LHCN-M2 (cell line): ENCODE measurements around the gene LMAN2. TPM values are rescaled to one million over a fixed set of nuclear protein-coding genes. Genes with fewer than 3 reads are reported as not detected.

Experiments used
- DNase-seq: peaks from one replicate; pipeline ENCODE4 v3.0.0-alpha.2; 2012; ENCODE audit warnings: low read depth
- total RNA-seq: library from RNA; depleted of rRNA; stranded (reverse); fragments of >200 nt; gene quantifications from 2 replicates; pipeline ENCODE4 v1.2.3, GENCODE V29; 2014

The LMAN2 gene
- total RNA-seq, 1 experiment from 2014 or later = 258 TPM

DNA sequence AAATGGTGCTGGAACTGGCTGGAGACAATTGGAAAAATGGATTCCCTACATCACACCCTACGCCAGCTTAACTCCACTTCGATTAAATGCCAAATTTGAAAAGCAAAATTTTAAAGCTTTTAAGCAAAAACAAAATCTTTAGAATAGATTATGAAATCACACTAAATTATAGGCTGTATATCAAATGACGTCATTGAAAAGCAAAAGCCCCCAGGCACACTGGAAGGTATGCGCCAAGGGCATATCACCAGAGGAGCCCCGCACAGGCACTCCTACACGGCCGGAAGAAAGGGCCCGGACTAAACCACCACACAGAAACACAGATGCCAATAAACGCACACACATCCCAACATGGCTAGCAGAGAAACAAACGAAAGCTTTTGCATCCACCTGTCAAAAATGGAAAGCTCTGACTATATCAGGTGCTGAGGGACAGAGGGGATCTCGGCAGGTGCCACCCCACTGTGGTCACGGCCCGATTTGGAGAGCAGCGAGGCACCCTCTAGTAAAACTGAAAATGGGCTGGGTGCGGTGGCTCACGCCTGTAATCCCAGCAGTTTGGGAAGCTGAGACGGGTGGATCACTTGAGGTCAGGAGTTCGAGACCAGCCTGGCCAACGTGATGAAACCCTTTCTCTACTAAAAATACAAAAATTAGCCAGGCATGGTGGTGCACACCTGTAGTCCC, 22.8 kb downstream of the LMAN2 start:
- no peak for DNase-seq

- peak; percentile 92 for DNase-seq
Measured at GRCh38 chr5:177327539-177328522, 23.6 kb downstream of the LMAN2 start.

- no peak for DNase-seq
Measured at GRCh38 chr5:177325868-177326381, 25.5 kb downstream of the LMAN2 start.

GRCh38 chr5:177320879-177321278, 30.6 kb downstream of the LMAN2 start:
- no peak for DNase-seq

DNA sequence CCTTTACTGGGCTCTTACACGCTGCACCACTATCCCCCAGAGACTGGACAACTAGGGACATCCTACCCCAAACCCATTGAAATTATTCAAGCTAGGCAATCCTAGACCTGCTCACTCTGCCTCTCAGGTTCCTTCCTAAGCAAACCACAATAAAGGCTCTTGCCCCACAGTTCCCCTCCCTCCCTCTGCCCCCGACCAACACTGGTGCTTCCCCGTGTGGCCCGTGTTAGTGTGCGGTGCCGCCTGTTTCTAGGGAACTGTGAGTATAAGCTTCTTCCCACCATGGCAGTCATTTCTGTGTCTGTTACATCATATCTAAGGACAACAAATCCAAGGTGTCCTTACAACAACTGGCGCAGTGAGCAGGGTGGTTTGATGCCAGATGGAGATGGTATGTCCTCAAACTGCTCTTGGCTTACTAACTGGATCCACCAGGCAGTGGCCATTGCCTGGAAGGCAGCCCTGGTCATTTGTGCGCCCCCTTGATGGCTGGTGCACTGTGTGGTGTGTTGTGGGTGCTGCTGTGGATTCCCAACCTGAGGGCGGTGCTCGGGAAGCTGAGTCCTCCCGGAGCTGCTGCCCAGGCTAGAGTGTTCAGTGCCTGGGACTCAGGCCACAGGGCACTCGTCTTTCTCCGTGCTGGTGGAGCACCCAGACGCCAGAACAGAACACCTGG, 31.4 kb downstream of the LMAN2 start:
- DNase-seq = no peak

DNA sequence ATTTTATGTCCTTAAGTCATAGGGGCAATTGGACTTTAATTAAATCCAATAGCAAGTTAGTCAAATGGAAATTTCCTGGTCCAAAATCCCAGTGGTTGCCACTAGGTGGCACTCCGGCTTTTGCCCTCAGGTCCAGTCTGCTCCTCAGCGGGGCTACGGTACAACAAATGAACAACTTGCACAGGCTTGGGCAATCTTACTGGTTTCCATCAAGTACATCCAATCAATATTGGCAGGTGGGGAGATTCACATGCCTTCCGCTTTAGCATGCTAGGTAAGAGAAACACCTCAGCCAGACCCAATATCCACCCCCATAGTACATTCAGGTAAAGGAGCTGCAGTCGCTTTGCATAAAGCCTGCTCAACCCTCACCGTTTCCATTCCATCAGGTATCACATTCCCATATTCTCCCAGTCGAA, 33.5 kb downstream of the LMAN2 start:
- peak; percentile 69 for DNase-seq

GRCh38 chr5:177316005-177316404, 35.5 kb downstream of the LMAN2 start:
- DNase-seq = no peak

GRCh38 chr5:177315411-177315810, 36.1 kb downstream of the LMAN2 start:
- DNase-seq = no peak

DNA sequence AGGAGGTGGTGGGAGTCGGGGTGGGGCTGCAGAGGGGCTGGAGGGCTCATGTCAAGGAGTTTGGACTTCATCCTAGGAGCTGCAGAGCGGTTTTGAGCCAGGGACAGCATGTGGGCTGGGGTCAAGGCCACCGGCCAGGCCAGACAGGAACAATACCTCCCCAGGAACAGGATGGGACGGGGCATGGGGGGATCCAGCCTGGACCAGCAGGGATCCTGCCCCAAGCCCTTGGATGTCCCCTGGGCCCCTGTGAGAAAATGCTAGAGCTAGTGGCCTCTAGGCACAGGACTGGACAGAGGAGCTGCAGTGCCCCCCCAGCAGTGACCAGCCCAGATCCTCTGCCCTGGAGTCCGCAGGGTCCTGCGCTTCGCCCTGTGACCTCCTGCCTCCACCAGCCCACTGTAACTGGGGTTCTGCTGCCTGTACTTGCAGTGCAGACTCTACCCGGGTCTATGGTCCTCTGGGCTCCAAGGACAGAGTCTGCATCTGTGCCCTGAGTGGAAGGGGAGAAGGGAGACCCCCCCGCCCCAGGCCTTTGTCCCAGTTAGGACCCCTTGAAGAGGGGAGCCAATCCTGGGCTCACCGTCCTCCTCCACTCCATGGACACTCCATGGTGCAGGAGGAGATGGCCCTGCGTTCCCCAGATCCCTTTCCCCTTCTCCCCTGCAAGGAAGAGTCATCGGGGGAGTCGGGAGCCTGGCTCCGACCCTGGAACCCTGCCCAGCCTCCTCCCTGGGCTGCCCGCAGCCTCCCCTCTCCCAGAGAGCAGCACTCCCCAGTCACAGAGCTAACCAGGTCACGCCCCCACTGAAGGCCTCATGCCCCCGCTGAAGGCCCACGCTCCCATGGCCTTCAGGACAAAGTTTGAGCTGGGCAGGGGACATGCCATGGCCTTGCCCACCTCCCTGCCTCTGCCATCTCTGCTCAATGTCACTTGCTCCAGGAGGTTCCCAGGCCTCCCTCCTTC, 36.8 kb downstream of the LMAN2 start:
- no peak for DNase-seq

- no peak for DNase-seq
Measured at GRCh38 chr5:177313561-177314259, 37.8 kb downstream of the LMAN2 start.

DNA sequence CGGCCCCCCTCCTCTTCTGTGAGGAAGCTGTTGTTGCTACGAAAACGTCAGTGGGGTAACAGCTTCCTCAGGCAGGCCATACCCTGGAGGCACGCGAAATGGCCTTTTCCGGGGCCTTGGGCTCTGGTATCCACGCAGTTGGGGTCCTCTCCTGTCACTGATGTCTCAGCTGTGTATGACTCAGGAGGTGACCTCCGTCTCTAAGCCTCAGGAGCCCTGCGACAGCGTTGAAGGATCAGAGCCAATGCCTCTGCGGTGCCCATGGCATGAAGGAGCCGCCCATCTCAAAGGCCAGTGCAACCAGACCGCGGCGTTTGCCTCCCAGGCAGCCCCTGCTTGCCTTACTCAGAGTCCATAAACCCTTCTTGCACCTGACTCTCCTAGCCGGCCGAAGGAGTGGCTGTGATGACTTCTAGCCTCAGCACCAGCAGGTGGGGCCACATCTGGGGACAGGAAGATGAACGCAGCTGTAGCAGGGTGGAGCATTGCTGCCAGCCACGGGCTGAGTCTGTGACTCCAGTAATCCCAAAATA, 38.8 kb downstream of the LMAN2 start:
- DNase-seq = peak; percentile 53

GRCh38 chr5:177311723-177312648, 39.5 kb downstream of the LMAN2 start, which contains the start of gene MXD3:
Gene MXD3 (minus strand): TSS chr5:177311898. CDS start chr5:177311830, 68 bp downstream.
- DNase-seq = peak; percentile 95

- no peak for DNase-seq
Measured at GRCh38 chr5:177311392-177311722, 40.1 kb downstream of the LMAN2 start.

- no peak for DNase-seq
Measured at GRCh38 chr5:177310757-177311391, 40.6 kb downstream of the LMAN2 start.

DNA sequence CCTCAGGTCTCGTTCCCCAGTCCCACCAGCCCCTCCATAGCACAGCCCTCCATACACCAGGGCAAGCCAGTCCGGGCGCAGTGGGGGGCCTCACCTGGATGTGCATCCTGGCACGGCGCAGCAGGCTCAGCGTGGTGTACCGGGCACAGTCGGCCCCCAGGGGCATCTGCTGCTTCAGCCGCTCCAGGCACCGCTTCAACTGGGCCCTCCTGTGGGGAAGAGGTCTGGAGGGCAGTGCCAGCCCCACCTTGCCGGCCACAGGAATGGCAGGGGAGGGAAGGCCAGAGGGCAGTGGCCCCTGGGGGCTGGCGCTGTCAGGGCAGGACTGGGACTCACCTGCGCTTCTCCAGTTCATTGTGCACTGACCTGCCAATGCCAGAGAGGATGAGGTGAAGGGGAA, 41.1 kb downstream of the LMAN2 start:
- DNase-seq = no peak

DNA sequence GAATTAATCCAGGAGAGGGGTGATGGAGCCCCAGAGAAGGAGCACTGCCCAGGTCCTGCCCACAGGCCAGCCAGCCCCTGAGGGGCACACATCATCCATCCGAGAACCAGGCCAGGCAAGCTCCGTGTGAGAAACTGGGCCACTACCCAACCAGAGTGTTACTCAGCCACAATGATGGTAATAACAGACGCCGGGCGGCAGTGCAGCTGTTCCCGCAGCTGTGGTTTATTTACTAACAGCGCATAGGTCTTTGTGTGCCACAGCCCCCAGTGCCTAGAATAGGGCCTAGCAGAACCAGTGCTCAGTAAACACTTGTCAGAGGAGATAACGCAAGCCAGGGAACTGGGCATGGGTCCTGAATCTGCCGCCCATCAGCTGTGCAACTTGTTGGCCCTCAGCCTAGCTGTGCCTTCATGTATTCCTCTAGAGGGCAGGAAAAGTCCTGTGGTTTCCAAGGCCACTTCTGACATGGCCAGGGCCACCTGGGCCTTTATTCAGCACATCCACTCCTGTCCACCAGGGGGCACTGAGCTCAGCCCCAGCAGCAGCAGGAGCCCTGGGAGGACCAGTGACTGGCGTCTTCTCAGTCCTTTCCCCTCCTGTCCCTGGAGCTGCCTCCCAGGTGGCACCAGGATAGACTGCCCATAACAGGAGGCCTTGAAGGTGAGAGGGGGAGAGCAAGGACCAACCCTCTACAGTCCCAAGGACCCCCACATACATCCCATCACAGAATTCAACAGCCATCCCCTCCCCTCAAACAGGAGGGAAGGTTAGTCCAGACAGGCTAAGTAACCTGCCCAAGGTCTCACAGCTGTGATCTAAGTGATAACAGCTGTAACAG, 41.9 kb downstream of the LMAN2 start:
- peak; percentile 93 for DNase-seq

DNA sequence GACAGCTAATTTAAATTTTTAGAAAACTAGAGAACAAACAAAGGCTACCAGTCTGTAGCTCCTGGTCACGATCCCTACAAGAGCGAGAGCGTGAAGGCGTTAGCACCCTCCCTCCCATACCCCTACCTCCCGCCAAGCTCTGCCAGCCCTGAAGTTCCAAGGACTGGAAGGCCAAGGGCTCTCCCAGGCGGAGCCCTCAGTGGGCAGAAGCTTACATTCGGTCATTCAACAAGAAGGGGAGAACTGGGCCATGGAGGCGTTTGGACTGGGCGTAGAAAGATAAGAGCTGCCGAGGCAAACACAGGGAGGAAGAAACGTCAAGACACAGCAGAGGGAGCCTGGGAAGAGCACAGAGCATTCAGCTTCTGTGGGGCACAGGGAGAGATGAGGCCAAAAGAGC, 42.7 kb downstream of the LMAN2 start:
- DNase-seq = no peak
